Coronary artery (tissue), 2 donors: ENCODE data around the gene CLASRP.

ENCODE experiments used
- DNase-seq: peaks from one replicate; pipeline ENCODE4 v3.0.0-alpha.2; 2017; ENCODE audit warnings: low spot score
- H3K27ac ChIP-seq, 2 donors: fragments of 200-600 bp; sonication (generic); one replicate each; pipeline ENCODE4 v1.5.1; 2016 to 2019
- H3K4me3 ChIP-seq: fragments of 200-600 bp; sonication (generic); 2 replicates; pipeline ENCODE4 v1.5.1; 2016; ENCODE audit warnings: mild to moderate bottlenecking, moderate library complexity
- TF ChIP-seq, protein P1 (sequence below): fragments of 200-600 bp; sonication (generic); IDR thresholded peaks from one replicate; pipeline ENCODE4 v1.5.1; 2019; ENCODE audit warnings: antibody characterized with exemption

Gene CLASRP

DNA sequence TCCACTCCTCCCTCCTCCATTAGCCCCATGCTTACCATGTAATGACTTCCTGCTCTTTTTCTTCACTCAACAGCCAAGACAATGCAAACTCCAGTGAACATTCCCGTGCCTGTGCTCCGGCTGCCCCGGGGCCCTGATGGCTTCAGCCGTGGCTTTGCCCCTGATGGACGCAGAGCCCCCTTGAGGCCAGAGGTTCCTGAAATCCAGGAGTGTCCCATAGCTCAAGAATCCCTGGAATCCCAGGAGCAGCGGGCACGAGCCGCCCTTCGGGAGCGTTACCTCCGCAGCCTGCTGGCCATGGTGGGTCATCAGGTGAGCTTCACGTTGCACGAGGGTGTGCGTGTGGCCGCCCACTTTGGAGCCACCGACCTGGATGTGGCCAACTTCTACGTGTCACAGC, 51.2 kb downstream of the CLASRP start:
- DNase-seq = no peak
- TF ChIP-seq, protein P1, sequence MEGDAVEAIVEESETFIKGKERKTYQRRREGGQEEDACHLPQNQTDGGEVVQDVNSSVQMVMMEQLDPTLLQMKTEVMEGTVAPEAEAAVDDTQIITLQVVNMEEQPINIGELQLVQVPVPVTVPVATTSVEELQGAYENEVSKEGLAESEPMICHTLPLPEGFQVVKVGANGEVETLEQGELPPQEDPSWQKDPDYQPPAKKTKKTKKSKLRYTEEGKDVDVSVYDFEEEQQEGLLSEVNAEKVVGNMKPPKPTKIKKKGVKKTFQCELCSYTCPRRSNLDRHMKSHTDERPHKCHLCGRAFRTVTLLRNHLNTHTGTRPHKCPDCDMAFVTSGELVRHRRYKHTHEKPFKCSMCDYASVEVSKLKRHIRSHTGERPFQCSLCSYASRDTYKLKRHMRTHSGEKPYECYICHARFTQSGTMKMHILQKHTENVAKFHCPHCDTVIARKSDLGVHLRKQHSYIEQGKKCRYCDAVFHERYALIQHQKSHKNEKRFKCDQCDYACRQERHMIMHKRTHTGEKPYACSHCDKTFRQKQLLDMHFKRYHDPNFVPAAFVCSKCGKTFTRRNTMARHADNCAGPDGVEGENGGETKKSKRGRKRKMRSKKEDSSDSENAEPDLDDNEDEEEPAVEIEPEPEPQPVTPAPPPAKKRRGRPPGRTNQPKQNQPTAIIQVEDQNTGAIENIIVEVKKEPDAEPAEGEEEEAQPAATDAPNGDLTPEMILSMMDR = no peak
- H3K4me3 ChIP-seq = no peak overlapping the region
- no peak overlapping the region for H3K27ac ChIP-seq

DNA sequence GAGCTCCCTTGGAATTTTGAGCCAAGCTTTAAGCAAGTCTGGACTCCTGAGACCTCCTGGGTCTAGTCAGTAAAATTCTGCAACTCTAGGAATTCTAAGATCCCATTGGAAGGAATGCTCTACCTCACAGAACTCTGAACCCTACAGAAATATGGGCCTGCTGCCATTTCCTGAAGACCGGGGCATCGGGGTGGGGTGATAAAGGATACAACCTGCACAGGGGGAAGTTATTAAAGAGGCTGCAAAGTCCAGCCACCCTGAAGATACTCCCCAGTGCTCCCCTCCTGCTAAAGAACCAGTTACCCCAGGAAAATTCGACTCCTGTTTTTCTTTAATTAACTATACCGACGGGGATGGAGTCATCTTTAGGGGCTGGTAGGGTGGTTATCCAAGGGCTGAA, 51.8 kb downstream of the CLASRP start:
- Histone ChIP-seq H3K4me3 (peak overlapping the region; percentile 85), H3K27ac (peak overlapping the region; percentile 13 to 64)
- DNase-seq = no peak
- TF ChIP-seq, protein P1 = no peak

DNA sequence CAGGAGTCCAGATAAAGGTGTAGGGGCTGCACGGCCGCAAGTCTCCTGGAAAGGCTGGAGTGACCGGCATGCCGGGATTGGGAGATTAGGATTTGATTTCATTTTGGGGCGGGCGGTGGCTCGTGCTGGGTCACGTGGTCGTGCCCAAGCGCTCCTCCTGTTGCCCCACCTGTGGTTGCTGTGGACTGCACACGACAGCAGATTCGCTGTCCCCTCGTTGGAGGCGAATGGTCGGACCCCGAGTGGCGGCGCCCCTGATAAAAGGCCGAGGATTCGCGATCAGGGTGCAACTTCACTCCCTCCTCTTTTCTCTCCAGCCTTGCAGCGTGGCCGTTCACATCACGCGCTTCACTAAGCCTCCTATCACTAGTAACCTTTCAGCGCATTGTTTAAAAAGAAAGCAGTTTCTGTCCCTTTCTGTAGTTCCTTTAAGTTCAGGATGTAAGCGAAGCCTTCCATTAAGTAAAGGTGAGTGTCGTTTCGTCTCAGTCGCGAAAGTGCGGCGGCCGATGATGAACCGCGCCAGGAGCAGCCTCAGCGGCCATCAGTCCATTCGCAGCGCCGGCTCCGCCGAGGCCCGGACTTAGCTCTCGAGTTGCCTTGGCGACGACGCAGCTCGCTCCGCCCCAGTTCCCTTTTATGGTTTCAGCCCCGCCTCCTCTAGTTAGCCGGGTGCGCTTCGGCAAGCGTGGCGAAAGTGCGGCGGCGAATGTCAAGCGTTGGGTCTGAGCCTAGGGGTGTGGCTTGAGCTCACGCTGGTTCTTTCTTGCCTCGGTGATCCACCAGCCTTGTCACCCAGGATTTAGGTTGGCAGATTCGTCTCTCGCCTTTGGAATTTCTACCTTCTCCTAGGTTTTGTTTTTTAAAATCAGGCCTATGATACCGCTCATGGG, 52.4 kb downstream of the CLASRP start:
- DNase-seq = peak; percentile 98
- Histone ChIP-seq H3K27ac (peak overlapping the region; percentile 69 to 89), H3K4me3 (peak overlapping the region; percentile 85)
- TF ChIP-seq, protein P1 = no peak

DNA sequence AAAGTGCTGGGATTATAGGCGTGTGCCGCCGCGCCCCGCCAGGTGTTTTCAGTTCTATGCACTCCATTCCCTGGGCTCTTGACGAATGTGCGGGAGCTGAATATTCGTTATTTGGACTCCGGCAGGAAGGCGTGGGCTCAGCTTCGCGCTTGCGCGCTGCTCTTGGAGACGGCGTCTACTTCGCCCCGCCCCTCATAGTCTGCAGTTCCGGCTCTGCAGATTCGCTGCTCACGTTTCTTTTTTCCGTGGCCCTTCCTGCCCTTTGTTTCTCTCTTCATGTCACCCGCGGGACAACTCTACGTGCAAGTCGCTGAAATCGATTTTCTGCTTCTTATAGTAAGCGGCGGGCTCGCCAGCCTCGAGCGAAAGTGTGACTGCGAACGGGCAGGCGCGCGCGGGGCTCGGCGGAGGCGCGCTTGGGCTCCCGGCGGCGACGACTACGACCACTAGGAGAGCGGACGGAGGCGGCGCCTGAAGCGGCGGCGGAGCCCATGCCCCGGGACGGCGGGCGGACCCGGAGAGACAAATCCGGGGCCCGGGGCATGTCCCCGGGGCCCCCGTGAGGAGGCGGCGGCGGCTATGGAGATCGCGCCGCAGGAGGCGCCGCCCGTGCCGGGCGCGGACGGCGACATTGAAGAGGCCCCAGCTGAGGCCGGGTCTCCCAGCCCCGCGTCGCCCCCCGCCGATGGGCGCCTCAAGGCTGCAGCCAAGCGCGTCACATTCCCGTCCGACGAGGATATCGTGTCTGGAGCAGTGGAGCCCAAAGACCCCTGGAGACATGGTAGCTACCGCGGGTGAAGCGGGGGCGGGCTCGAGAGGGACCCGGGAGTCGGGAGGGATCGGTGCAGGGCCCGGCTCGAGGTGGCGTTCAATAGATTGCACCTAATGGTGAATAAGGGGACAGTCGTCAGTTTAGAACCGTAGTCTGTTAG, 54.2 kb downstream of the CLASRP start, which contains the start of gene PPP1R37:
Gene PPP1R37, plus strand, starts transcription at position 433 of the 932 bp plus-strand sequence. Its CDS starts 147 bp downstream, at position 580.
- H3K27ac ChIP-seq = peak within 1 kb of the TSS; percentile 69 to 89
- TF ChIP-seq, protein P1 = no peak

DNA sequence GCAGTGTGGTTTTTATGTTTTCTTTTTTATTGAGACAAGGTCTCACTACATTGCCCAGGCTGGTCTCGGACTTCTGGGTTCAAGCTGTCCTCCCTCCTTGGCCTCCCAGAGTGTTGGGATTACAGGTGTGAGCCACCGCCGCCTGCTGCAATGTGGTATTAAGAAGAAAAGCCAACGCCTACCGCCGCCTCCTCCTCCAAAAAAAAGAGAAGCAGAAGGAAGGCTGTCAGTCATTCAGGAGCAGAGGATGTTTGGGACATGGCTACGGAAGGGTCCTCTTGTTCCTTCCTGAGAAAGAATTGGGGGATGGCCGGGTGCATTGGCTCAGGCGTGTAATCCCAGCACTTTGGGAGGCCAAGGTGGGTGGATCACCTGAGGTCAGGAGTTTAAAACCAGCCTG, 55.3 kb downstream of the CLASRP start:
- DNase-seq = no peak
- TF ChIP-seq, protein P1 = no peak
- Histone ChIP-seq H3K4me3 (peak overlapping the region; percentile 85), H3K27ac (no peak overlapping the region)

More for the DNA sequence above, 54.2 kb downstream of the CLASRP start, which contains the start of gene PPP1R37:
- DNase-seq = peak; percentile 95
- peak within 1 kb of the TSS; percentile 85 for H3K4me3 ChIP-seq

DNA sequence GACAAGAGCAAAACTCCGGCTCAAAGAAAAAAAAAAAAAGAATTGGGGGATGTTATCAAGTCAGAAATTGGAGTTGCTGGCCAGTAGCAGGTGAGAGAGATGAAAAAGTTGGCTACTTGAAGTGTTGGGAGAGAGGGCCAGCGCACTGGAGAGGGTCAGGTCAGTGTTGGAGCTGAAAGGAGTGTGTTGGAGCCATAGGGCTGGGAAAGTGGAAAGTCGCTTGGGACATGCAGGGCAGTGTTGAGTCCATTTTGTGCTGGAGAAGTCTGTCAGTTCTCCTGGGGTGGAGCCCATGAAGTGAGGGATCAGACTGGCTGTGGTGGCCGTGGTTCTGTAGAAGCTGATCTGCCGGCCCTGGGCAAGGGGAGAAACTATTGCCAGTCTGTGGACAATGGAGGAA, 55.9 kb downstream of the CLASRP start:
- Histone ChIP-seq H3K27ac (no peak overlapping the region), H3K4me3 (no peak overlapping the region)
- DNase-seq = no peak
- TF ChIP-seq, protein P1 = no peak
